HL-60/S4 treated with phorbol 12-myristate 13-acetate at 8.2 ng/mL for 4 days and 3 days (cell line): Measurements from ENCODE around the gene NXNL1.
"Not testable (repeated sequence)": the region's sequence is repeated elsewhere in the genome, so short reads cannot be mapped to it uniquely, and the experiment has no call there.

Experiments used
- in situ Hi-C: fragments of 300-500 bp; cut with MboI; formaldehyde crosslinking; loops from 2 replicates; pipeline ENCODE4 v1.15.0; 2022; ENCODE audit warnings: low sequenced_read_pairs

The NXNL1 gene, protein sequence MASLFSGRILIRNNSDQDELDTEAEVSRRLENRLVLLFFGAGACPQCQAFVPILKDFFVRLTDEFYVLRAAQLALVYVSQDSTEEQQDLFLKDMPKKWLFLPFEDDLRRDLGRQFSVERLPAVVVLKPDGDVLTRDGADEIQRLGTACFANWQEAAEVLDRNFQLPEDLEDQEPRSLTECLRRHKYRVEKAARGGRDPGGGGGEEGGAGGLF

DNA sequence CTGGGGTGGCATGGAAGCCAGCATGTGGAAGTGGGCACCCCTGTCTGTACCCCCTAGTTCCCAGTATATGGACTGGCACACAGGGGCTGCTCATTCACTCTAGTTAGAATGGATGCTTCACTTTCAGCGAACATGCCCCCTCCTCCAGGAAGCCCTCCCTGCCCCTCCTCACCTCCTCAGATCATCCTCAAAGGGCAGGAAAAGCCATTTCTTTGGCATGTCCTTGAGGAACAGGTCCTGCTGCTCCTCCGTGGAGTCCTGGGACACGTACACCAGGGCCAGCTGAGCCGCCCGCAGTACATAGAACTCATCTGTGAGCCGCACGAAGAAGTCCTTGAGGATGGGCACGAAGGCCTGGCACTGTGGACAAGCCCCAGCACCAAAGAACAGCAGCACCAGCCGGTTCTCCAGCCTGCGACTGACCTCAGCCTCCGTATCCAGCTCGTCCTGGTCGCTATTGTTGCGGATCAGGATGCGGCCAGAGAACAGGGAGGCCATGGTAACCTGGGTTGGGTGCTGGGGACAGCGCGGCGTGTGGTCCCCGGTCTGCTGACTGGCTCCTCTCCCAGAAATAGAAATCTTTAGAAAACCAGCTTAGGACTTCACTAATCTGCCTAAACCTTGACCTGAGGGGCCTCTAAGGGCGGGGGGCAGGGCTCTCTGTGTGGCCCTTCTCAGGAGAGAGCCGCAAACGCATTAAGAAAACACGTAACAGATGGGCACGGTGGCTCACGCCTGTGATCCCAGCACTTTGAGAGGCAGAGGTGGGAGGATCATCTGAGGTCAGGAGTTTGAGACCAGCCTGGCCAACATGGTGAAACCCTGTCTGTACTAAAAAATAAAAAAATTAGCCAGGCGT lies at the start of gene NXNL1:
Gene NXNL1, minus strand, starts transcription at position 555 of the 859 bp plus-strand sequence. Its CDS starts 57 bp downstream, at position 498.
- in situ Hi-C loops: no loop called here

DNA sequence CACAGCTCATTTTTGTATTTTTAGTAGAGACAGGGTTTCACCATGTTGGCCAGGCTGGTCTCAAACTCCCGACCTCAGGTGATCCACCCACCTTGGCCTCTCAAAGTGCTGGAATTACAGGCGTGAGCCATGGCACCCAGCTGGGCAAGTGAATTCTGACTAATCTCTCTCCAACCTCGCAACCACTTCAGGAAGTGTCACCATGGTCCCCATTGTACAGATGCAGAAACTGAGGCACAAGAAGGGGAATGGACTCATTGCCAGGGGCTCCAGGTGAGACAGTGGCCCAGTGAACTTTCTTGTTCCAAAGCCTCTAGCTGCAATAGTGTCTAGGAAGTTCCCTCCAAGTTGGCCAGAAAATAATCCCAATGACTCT lies 47.8 kb upstream of the NXNL1 start:
- in situ Hi-C loops: not testable (repeated sequence)

DNA sequence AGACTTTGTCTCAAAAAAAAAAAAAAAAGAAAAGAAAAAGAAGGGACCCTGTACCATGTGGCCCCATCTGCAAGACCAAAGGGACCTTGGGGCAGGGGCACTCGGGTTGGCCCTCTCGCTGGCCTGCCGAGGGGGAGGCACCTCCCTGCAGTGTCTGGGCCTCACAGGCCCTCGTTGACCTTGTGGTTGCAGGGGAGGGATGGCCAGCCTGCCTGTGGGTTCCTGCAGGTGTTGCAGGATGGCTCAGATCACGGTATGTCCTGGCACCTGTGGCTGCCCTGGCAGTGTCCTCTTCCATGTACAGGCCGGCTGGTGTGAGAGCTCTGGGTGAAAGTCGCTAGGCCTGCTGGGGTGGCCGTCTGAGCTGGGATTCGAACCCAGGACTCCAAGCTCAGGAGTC lies 46.0 kb upstream of the NXNL1 start:
- in situ Hi-C loops: no loop called here

DNA sequence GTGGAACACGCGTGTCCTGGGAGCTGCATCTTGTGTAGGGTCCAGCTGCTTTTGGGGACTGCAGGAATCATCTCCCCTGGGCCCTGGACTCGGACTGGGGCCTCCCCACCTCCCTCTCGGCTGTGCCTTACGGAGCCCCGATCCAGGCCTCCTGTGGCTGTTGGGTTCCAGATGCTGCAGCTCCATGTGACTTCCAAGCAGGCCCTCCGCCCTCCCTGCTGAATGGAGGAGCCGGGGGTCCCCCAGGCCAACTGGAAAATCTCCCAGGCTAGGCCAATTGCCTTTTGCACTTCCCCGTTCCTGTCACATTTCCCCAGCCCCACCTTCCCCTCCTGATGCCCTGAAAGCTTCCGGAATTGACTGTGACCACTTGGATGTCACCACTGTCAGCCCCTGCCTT lies 44.5 kb upstream of the NXNL1 start:
- in situ Hi-C loops: no loop called here

DNA sequence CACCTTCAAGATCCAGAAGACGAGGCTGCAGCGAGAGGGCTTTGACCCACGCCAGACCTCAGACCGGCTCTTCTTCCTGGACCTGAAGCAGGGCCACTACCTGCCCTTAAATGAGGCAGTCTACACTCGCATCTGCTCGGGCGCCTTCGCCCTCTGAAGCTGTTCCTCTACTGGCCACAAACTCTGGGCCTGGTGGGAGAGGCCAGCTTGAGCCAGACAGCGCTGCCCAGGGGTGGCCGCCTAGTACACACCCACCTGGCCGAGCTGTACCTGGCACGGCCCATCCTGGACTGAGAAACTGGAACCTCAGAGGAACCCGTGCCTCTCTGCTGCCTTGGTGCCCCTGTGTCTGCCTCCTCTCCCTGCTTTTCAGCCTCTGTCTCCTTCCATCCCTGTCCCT lies 43.7 kb upstream of the NXNL1 start:
- in situ Hi-C loops: no loop called here

DNA sequence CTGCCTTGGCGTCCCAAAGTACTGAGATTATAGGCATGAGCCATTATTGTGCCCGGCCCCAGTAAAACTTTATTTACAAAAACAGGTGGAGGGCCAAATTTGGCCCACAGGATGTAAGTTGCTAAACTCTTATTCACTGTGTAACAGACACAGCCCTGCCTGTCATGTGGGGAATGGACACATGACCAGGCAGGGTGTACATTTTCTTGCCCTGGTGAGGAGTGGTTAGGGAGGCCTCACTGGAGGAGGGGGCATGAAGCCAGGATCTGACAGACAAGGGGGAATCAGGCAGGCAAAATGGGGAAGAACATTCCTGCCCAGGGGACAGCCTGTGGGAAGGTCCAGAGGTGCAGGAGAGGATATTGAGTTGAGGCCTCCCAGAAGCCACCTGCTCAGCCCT lies 43.3 kb upstream of the NXNL1 start:
- in situ Hi-C loops: no loop called here

DNA sequence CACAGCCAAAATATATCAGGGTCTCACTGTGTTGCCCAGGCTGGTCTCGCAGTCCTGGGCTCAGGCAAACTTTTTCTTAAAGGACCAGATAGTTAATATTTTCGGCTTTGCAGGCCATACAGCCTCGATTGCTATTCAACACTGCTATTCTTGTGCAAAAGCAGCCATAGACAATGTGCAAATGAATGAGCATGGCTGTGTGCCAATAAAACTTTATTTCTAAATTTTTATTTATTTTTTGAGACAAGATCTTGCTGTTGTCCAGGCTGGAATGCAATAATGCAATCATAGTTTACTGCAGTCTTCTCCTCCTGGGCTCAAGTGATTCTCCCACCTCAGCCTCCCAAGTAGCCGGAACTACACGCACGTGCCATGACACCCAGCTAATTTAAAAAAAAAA lies 42.5 kb upstream of the NXNL1 start:
- in situ Hi-C loops: no loop called here

DNA sequence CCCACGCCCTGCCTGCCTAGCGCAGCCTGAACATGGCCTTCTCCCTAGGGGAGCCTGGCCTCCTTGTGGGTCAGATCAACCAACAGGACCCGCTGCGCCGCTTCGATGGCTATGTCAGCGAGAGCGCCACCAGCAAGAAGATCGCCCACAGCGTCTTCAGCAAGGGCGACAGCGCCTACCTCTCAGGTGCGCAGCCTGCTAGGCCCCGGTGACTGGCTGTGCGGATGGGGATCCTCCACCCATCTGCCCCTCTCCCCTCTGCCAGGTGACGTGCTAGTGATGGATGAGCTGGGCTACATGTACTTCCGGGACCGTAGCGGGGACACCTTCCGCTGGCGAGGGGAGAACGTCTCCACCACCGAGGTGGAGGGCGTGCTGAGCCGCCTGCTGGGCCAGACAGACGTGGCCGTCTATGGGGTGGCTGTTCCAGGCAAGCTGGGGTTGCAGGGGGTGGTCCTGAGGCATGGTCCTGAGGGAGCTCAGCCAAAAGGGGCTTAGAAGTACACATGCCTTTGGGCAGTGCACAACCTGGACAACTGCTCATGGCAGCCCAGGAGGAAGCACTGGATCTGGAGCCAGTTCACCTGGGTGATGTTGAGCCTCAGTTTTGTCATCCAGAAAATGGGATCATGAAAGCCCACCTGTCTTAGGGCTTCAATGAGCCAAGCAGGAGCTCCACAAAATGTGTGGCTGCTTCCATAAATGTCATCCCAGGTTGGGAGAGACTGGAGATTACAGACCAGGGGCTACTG lies 39.9 kb upstream of the NXNL1 start:
- in situ Hi-C loops: no loop called here

DNA sequence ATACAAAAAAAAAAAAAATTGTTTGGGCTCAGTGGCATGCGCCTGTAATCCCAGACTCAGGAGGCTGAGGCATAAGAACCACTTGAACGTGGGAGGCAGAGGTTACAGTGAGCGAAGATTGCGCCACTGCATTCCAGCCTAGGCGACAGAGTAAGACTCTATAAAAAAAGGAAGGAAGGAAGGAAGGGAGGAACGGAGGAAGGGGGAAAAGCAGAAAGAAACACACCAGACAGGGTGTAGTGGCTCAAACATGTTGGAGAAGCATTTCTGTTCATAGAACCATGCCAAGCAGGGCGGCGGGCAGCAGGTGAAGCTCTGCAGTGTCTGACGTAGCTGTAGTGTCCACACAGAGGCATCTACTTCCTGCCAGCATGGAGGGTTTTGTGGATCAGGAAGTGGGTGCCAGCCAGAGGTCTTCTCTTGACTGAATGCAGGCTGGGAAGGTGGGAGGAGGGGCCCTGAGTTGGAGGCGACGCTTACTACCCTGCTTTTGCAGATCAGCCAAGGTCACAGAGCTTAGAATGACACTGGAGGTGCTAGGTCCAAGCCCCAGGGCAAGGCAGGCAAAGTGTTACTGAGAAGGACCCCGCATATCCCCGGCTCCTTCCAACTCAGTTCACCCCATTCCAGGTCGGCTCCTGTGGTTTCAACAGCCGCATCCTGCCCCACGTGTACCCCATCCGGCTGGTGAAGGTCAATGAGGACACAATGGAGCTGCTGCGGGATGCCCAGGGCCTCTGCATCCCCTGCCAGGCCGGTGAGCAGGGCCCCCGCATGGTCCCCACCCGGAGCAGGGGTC lies 39.1 kb upstream of the NXNL1 start:
- in situ Hi-C loops: no loop called here

DNA sequence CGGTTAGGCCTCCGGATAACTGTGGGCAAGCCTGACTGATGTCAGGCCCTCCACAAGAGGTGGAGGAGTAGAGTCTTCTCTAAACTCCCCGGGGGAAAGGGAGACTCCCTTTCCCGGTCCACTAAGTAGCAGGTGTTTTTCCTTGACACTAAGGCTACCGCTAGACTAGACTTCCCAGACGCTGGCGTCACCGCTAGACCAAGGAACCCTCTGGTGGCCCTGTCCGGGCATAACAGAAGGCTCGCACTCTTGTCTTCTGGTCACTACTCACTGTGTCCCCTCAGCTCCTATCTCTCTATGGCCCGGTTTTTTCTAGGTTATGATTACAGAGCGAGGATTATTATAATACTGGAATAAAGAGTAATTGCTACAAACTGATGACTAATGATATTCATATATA lies 38.3 kb upstream of the NXNL1 start:
- in situ Hi-C loops: not testable (repeated sequence)

DNA sequence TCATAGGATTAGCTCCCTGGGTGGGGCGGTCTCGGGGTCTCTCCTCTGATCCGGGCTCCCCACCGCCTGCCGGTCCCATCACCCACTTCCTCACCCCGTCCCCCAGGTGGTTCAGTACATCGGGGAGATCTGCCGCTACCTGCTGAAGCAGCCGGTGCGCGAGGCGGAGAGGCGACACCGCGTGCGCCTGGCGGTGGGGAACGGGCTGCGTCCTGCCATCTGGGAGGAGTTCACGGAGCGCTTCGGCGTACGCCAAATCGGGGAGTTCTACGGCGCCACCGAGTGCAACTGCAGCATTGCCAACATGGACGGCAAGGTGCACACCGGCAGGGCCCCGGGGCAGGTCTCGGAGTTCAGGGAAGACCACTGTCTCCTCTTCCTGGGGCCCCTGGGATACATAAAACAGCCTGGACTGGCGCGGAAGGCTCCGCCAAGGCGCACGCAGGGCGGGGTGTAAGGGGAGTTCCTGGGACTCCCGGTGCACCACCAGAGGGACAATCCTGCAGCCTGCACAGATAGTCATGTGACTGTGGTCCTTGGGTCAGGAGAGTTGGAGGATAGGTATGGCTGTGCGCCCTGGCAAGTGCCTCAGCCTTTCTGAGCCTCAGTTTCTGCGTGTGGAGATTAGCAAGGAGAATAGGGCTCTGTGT lies 36.5 kb upstream of the NXNL1 start:
- in situ Hi-C loops: no loop called here

DNA sequence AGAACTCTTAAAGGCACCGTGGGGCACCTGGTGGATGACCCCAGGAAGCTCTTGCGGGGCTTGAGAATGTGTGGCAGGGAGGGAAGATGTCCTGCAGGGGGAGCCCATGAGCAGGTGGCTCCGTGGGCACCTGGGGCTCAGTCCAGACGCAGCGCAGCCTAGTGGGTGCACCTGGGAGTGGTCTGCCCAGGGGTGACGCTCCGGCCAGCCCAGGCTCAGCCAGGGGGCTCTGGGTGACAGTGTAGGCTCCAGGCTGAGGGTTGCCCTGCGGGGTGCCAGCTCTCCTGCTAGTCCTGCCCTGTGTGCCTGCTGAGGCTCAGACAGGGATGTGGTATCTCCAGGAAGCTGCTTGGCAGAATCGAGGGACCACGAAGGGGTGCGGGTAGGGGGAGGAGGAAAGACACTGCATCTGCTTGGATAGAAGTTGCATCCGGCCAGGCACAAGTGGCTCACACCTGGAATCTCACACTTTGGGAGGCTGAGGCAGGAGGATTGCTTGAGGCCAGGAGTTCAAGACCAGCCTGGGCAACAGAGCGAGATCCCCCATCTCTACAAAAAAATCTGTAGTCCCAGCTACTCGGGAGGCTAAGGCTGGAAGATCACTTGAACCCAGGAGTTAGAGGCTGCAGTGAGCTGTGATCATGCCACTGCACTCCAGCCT lies 35.7 kb upstream of the NXNL1 start:
- in situ Hi-C loops: no loop called here

DNA sequence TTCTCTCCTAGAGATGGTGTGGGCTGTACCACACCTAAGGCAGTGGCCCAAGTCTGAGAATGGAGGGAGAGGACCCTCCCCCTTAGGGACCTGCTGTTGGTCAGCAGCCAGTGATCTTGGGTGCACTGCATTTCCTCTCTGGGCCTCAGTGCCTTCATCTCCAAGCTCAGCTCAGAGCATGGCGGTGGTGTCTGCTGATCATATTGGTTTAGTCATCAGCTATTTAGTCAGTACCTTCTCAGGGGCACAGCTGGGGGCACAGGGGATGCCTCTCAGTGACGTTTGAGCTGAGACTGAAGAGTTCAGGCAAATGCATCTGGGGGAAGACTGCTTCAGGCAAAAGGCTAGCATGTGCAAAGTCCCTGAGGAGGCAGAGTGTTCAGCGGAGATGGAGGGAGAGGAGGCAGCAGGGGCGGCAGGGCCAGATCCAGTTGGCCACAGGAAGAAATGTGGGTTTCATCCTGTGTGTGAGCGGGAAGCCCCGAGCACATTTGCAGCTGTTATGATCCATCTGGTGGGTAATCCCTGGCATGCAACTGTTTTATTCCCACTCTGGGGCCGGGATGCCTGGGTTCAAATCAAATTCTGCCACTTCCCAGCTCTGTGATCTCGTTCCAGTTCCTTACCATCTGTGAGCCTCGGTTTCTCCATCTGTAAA lies 35.0 kb upstream of the NXNL1 start:
- in situ Hi-C loops: no loop called here

DNA sequence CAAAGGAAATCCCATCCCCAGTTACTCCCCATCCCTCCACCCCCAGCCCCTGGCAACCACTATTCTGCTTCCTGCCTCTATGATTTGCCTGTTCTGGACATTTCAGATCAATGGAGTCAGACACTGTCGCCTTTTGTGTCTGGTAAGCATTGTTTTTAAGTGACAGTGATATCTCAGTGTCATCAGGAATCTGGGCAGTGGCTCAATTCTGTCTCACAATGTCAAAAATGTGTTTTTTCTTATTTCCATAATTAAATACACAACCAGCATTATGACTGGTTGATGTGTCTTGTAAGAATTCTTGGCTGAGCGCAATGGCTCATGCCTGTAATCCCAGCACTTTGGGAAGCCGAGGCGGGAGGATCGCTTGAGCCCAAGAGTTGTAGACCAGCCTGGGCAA lies 30.6 kb upstream of the NXNL1 start:
- in situ Hi-C loops: no loop called here

DNA sequence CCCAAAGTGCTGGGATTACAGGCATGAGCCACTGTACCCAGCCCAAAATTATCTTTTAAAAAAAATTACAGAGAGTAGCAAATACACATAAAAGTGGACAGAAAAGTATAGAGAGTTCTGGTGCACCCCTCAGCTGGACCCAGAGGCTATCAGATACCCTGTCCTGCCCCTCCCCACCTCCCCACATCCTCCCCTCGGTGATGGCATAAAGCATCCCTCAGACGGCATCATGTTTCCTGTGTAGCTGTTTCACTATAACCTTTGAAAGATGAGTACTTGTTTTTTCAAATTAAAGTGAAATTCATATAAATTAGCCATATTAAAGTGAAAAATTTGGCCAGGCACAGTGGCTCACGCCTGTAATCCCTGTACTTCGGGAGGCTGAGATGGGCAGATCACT lies 29.7 kb upstream of the NXNL1 start:
- in situ Hi-C loops: no loop called here

DNA sequence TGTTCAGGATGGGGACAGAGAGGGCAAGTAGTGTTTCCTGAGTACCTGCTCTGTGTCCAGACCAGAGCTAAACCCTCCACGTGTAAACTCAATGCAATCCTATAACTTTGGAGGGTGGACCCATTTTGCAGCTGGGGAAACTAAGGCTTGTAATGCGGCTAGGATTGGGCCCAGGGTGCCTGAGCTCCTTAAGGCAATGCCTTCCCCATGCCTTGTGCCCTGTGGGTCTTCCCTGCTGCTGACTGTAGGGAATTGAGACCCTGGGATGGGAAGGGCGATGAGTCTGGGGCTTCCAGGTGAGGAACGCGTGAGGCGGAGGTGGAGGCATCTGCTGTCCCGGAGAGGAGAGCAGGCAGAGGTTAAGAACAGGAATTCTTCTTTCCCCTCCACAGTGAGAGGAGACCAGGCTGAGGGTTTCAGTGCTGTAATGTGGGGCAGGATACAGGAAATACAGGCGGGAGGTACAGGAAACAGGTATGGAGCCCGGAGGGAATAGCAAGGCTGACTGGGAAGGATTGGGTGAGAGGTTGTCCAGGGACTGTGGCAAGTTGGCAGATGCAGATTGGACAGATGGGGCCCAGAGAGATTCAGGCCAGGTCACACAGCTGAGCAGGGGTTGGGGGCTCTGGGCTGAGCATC lies 28.8 kb upstream of the NXNL1 start:
- in situ Hi-C loops: no loop called here

DNA sequence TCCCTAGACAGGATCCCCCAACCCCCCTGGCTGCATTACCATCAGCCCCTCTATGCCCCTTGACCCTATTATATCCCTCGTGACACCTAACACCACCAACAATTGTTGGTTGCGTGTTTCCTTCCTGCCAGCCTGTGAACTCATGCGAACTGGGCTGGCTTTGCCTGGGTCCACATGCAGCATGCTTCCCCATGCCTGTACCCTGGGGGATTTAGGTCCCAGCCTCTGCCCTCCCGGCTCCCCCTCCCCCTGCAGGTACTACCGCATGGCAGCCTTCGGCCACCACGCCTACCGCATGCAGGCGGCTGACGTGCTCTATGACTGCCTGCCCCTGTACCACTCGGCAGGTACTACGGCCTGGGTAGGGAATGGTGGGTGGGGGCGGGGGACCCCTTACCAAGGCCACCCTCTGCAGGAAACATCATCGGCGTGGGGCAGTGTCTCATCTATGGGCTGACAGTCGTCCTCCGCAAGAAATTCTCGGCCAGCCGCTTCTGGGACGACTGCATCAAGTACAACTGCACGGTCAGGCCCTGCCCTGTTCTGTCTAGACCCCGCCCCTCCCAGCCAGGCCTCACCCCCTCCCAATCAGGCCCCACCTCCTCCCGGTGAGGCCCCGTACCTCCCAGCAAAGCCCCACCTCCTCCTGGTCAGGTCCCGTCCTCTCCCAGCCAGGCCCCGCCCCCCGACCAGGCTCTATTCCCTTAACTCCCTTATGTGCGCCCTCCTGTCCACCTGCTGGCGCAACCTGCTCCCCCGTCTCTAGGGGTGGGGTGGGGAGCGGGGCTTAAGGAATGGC lies 28.1 kb upstream of the NXNL1 start:
- in situ Hi-C loops: no loop called here
